Neural cell (in vitro differentiated cells): ENCODE data around the gene CILP.

ENCODE experiments used
- EZH2 ChIP-seq: fragments of 200-600, 300-800 bp; shearing (Covaris generic), sonication (generic); IDR thresholded peaks from 2 replicates; pipeline ENCODE4 v1.6.1; 2014; ENCODE audit warnings: antibody characterized with exemption, low read length, borderline replicate concordance, mild to moderate bottlenecking; ENCODE audit not compliant: insufficient read depth, poor library complexity, severe bottlenecking
- MXI1 ChIP-seq: fragments of 450-650 bp; conservative IDR thresholded peaks from 2 replicates; pipeline ENCODE4 v1.6.1; 2014; ENCODE audit warnings: antibody characterized with exemption, mild to moderate bottlenecking; ENCODE audit not compliant: poor library complexity, severe bottlenecking
- POLR2AphosphoS5 ChIP-seq: IDR thresholded peaks from 2 replicates; pipeline ENCODE4 v1.6.1; 2012
- RAD21 ChIP-seq: fragments of 450-650 bp; conservative IDR thresholded peaks from 2 replicates; pipeline ENCODE4 v1.6.1; 2014; ENCODE audit warnings: antibody characterized with exemption, mild to moderate bottlenecking, moderate library complexity
- REST ChIP-seq: IDR thresholded peaks from 2 replicates; pipeline ENCODE4 v1.6.1; 2012; ENCODE audit warnings: borderline replicate concordance
- SMC3 ChIP-seq: fragments of 450-650 bp; conservative IDR thresholded peaks from 2 replicates; pipeline ENCODE4 v1.6.1; 2014; ENCODE audit warnings: antibody characterized with exemption, mild to moderate bottlenecking, moderate library complexity; ENCODE audit not compliant: poor library complexity
- TAF1 ChIP-seq: IDR thresholded peaks from 2 replicates; pipeline ENCODE4 v1.6.1; 2012; ENCODE audit warnings: low read depth
- TF ChIP-seq, protein P1 (sequence below): fragments of 450-650 bp; IDR thresholded peaks from 2 replicates; pipeline ENCODE4 v1.5.1; 2014; ENCODE audit warnings: antibody characterized with exemption, mild to moderate bottlenecking, moderate library complexity; ENCODE audit not compliant: poor library complexity, severe bottlenecking

DNA sequence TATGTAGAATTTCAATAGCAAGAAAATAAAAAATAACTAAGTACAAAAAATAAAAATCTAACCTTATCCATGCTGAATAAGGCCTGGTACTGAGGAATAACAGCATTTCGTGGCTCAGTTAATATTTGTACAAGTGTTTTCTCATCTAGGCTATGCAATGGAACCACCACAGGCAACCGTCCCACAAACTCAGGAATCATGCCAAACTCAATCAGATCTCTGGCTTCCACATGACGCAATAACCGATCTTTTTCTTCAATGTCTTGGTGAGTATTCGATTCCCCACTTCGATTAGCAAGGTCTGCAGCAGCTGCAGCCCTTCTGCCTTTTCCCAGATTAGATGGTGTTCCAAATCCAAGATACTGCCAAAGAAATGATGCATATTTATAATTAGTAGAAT, 56.6 kb downstream of the CILP start:
- no peak for TF ChIP-seq RAD21
- TF ChIP-seq REST, result no peak
- TF ChIP-seq, protein P1, sequence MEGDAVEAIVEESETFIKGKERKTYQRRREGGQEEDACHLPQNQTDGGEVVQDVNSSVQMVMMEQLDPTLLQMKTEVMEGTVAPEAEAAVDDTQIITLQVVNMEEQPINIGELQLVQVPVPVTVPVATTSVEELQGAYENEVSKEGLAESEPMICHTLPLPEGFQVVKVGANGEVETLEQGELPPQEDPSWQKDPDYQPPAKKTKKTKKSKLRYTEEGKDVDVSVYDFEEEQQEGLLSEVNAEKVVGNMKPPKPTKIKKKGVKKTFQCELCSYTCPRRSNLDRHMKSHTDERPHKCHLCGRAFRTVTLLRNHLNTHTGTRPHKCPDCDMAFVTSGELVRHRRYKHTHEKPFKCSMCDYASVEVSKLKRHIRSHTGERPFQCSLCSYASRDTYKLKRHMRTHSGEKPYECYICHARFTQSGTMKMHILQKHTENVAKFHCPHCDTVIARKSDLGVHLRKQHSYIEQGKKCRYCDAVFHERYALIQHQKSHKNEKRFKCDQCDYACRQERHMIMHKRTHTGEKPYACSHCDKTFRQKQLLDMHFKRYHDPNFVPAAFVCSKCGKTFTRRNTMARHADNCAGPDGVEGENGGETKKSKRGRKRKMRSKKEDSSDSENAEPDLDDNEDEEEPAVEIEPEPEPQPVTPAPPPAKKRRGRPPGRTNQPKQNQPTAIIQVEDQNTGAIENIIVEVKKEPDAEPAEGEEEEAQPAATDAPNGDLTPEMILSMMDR, result no peak
- TF ChIP-seq POLR2AphosphoS5, result no peak
- no peak for TF ChIP-seq MXI1
- TF ChIP-seq EZH2, result no peak
- no peak for TF ChIP-seq SMC3
- TF ChIP-seq TAF1, result no peak
